Prostate gland (tissue), 2 donors: ENCODE measurements around the gene HBG1. TPM values are rescaled to one million over a fixed set of nuclear protein-coding genes. Genes with fewer than 3 reads are reported as not detected.
A peak's percentile ranks its signal among the peaks of the same experiment; 100 is the strongest.

ENCODE experiments used
- DNase-seq: peaks from one replicate; pipeline ENCODE4 v3.0.0-alpha.2; 2019; ENCODE audit warnings: low spot score
- H3K27ac ChIP-seq, 2 donors: fragments of 200-600 bp; sonication (generic); 2 replicates each; pipeline ENCODE4 v1.5.1; 2017 to 2019
- H3K27me3 ChIP-seq: fragments of 200-600 bp; sonication (generic); replicated peaks from 2 replicates; pipeline ENCODE4 v1.5.1; 2019; ENCODE audit not compliant: insufficient read depth
- H3K36me3 ChIP-seq, 2 donors: fragments of 200-600 bp; sonication (generic); 1 replicate in 1 of 2; 2 replicates in 1 of 2; pipeline versions ENCODE4 v1.5.1 to v1.8.1; 2017 to 2019
- H3K4me1 ChIP-seq: fragments of 200-600 bp; sonication (generic); replicated peaks from 2 replicates; pipeline ENCODE4 v1.5.1; 2019
- H3K4me3 ChIP-seq, 2 donors: fragments of 200-600 bp; sonication (generic); 2 replicates each; pipeline ENCODE4 v1.5.1; 2017 to 2019
- H3K9me3 ChIP-seq: fragments of 200-600 bp; sonication (generic); 2 replicates; pipeline ENCODE4 v1.5.1; 2017
- CTCF ChIP-seq, 4 experiments: fragments of 200-600 bp in 2 of 4; fragments of 450-650 bp in 2 of 4; sonication (generic) in 2 of 4; IDR thresholded peaks; 1 replicate in 3 of 4; 2 replicates in 1 of 4; pipeline ENCODE4 v1.5.1; 2016 to 2019; ENCODE audit warnings: antibody characterized with exemption in 4 of 4, mild to moderate bottlenecking in 2 of 4, moderate library complexity in 2 of 4
- POLR2A ChIP-seq: fragments of 450-650 bp; IDR thresholded peaks from one replicate; pipeline ENCODE4 v1.6.1; 2016; ENCODE audit warnings: antibody characterized with exemption, mild to moderate bottlenecking
- POLR2AphosphoS5 ChIP-seq: sonication (generic); formaldehyde crosslinking; IDR thresholded peaks from one replicate; pipeline ENCODE4 v1.6.1; 2017; ENCODE audit warnings: antibody characterized with exemption
- WGBS: methylation state at CpG from one replicate; pipeline ENCODE4 v1.1.5; 2018; 5-methylcytosine and 5-hydroxymethylcytosine counted together
- intact Hi-C: fragments of 100-400 bp; cut with DNase I; formaldehyde crosslinking; loops from one replicate; pipeline ENCODE4 v1.14.2; 2022
- total RNA-seq, 2 donors: library from RNA; depleted of rRNA; stranded (reverse); fragments of >200 nt; gene quantifications; one replicate each; pipeline ENCODE4 v1.1.0, GENCODE V29; 2016

Gene HBG1
- total RNA-seq, 2 donors from 2014 or later = not detected

- Histone ChIP-seq H3K9me3 (no peaks in the 10 kb centered on the region), H3K4me3 (no peak overlapping the region), H3K4me1 (no peaks in the 10 kb centered on the region), H3K27ac (no peak overlapping the region), H3K36me3 (no peaks in the 10 kb centered on the region), H3K27me3 (no peaks in the 10 kb centered on the region)
- WGBS = 87% methylated on average over 1 of the region's 1 CpG
- TF ChIP-seq POLR2A = no peak
- no peak for TF ChIP-seq POLR2AphosphoS5
- TF ChIP-seq CTCF (IDR thresholded peaks at IDR 0.05) = peak in 2 of 4 experiments; percentile 24 to 32
- intact Hi-C loops = no loop called here
- DNase-seq = no peak
Observed at GRCh38 chr11:5291207-5291838, 41.7 kb upstream of the HBG1 start.

GRCh38 chr11:5290106-5290505 is 40.4 kb upstream of the HBG1 start:
- no peak for DNase-seq
- intact Hi-C loops = no loop called here
- TF ChIP-seq CTCF (IDR thresholded peaks at IDR 0.05) = no peak
- no peak for TF ChIP-seq POLR2AphosphoS5
- TF ChIP-seq POLR2A = no peak
- H3K4me1 ChIP-seq = no peaks in the 10 kb centered on the region
- no peak overlapping the region for H3K4me3 ChIP-seq
- no peak overlapping the region for H3K27ac ChIP-seq
- H3K36me3 ChIP-seq = no peaks in the 10 kb centered on the region
- WGBS = 89% methylated on average over 1 of the region's 1 CpG
- no peaks in the 10 kb centered on the region for H3K9me3 ChIP-seq
- H3K27me3 ChIP-seq = no peaks in the 10 kb centered on the region

GRCh38 chr11:5289696-5290095 is 40.0 kb upstream of the HBG1 start:
- DNase-seq = no peak
- H3K4me3 ChIP-seq = no peak overlapping the region
- H3K4me1 ChIP-seq = no peaks in the 10 kb centered on the region
- no peaks in the 10 kb centered on the region for H3K27me3 ChIP-seq
- intact Hi-C loops = no loop called here
- TF ChIP-seq POLR2A (no peak), POLR2AphosphoS5 (no peak), CTCF (IDR thresholded peaks at IDR 0.05) (no peak)
- H3K36me3 ChIP-seq = no peaks in the 10 kb centered on the region
- H3K27ac ChIP-seq = no peak overlapping the region
- no peaks in the 10 kb centered on the region for H3K9me3 ChIP-seq

GRCh38 chr11:5288906-5289550 is 39.4 kb upstream of the HBG1 start:
- intact Hi-C loops = no loop called here
- 84% methylated on average over 6 of the region's 6 CpGs for WGBS
- no peaks in the 10 kb centered on the region for H3K4me1 ChIP-seq
- H3K9me3 ChIP-seq = no peaks in the 10 kb centered on the region
- no peaks in the 10 kb centered on the region for H3K27me3 ChIP-seq
- no peak overlapping the region for H3K27ac ChIP-seq
- DNase-seq = no peak
- H3K4me3 ChIP-seq = no peak overlapping the region
- no peaks in the 10 kb centered on the region for H3K36me3 ChIP-seq
- TF ChIP-seq CTCF (IDR thresholded peaks at IDR 0.05) = no peak
- no peak for TF ChIP-seq POLR2AphosphoS5
- no peak for TF ChIP-seq POLR2A
